ENCODE data around the gene GCLM.

DNA sequence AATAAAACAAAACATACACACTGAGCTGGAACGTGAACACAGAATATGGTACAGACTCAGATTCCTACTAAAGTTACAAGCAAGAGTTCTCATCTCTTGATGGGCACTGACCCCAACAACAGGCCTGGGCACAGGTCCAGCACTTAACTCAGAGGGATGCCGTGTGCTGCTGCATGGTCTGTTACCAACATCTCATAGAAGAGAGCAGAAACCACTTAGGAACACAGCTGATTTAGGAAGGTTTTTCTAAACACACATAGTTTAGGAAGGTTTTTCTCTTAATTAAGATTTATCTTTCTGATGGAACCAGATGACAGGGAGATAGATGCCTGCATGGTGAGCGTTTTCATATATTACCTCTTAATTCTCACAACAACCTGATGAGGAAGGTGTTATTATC, 1.5 kb downstream of the GCLM start:
- no peak for TF ChIP-seq CTCF (conservative IDR thresholded peaks at IDR 0.05)
- TF ChIP-seq ZFX (IDR thresholded peaks at IDR 0.05), result no peak

Data from C4-2B (cell line).